Measurements from ENCODE around the gene MYH8.

MYH8 gene

DNA sequence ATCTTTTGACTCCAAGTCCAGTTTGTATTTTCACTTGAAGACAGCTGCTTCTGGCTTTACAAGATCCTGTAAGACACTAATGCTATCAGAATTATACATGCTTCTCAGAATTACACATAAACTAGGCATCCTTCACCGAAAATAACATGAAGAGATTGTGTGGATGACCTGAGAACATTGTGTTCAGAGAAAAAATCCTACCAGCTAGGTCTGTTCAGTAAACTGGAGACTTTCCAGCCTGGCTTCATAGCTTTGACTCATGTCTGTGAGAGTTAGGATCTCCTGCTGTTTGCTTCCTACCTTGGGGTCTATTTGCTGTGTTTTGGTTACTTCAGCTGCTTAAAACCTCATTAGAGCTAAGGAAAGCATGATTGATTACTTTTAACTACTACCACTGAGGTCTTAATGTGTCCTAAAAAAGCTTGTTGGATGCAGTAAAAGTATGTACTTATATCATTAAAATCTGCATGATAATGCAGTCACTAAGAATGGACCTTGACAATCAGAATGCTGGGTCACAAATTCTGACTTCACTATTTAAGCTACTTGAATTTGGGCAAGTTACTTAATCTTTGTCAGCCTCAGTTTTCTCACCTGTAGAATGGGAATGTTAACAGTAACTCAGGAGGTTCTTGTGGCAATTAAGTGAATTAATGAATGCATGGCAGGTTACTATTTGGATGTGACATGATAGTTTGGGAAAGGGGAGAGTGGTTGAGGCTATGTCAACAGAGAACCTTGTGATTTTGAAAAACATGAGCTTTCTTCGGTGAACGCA is 40.9 kb downstream of the MYH8 start:
- DNase-seq = no peak

DNA sequence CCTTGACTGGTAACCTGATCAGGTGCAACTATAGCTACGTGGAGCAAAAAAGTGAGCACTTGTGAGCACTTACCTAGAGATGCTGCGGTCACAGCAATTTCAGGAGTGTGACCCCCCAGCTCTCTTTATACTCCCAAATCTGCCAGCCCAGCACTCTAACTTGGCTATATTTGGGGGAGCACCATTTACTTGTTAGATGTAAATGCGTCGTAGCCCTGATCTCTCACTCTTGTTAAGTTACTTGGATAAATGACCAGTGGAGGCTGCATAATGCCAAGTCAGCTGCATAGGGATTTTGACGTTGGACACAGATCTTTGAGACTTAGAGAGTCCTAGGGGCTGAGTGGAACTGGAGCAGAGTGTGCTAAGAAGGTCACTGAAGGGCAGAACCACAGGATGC is 48.8 kb downstream of the MYH8 start, which contains the start of gene MYH13:
MYH13 (minus strand) TSS at position 101 of the 400 bp plus-strand sequence. CDS start 8,476 bp downstream, outside the sequence.
- no peak for DNase-seq

DNA sequence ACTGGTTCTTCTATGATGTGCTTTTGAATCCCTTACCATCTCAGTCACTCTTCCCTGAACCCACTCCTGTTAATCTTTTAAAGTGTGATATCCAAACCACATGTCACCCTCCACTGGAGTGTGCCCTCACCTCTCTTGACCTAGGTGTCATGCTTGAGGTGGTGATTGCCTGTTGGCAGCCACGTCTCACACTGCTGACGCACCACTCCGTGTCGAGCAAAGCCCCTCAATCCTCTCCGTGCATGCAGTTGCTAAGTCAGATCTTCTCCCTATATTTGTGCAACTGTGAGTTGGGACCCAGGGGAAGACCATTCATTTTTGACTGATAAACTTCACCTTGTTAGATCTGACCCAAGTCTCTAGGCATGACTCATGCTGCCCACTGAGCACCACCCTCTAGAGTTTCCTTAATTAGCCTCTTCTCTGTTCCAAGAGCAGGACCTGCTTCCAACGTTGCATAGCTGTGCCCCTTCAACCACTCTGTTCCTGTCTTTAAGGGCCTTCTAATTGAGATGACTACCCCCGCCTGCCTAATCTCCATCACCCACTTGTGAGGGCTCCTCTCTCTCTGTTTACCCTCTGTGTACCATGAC is 51.6 kb downstream of the MYH8 start:
- no peak for DNase-seq

DNA sequence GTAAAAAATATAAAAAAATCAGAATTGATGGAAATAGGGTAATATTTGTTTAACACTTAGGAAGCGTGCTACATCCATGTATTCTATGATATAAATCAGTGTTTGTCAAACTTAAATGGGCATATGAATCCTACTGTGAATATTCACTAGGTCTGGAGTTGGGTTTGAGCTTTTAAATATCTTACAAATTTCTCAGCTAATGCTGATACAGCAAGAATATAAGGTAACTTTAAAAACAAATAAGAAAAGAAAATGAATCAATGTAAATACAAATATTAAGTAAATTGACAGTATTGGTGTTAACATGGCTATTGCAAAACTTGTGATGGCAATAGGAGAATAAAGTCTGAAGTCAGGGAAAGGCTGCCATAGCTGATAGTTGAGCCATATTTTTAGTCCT is 52.5 kb downstream of the MYH8 start:
- no peak for DNase-seq

DNA sequence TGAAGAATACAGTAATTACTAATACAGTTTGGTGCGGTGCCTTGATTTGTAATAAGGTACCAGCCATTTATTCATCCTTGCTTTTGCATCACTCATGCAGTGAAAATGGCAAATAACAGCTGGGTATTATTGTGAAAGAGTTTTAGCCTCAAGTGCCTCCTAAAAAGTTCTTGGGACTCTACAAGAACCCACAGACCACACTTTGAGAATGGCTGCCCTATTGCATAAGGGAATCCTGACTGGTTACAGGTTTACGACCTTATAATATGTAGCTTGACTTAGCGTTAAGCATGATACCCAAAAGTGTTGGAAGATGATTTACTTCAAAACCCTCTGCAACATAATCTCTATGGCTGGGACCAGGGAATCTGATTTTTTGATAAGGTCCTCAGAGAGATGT is 53.2 kb downstream of the MYH8 start:
- DNase-seq = no peak

DNA sequence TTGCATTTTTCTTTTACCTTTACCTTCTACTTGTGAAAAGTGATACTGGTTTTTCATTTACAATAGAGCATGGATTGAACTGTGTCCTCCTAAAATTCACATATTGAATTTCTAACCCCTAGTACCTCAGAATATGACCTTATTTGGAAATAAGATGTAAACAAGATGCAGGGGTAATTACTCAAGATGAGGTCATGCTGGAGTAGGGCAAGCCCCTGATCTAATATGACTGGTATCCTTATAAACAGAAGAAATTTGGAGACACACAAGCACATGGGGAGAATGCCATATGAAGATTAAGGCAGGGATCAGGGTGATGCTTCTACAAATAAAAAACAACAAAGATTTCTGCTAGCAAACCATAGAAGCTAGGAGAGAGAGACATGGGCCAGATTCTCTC is 61.2 kb downstream of the MYH8 start:
- no peak for DNase-seq

DNA sequence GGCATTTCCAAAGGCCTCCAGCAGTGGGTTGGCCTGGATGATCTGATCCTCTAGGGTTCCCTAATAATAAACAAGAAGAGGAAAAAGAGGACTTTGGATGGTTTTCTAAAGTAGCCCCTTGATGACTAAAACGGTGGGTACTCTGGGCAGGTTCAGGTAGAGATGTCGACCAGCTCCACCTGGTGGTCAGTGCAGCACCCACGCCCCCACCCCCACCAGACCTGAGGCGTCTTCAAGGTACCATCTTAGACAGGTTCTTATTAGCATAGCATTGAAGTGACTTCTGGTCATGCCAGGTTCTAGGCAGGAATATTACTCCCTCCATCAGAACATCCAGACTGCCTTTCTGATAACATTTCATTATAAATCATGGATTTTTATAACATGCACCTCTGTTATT is 64.0 kb downstream of the MYH8 start:
- peak; percentile 11 for DNase-seq

DNA sequence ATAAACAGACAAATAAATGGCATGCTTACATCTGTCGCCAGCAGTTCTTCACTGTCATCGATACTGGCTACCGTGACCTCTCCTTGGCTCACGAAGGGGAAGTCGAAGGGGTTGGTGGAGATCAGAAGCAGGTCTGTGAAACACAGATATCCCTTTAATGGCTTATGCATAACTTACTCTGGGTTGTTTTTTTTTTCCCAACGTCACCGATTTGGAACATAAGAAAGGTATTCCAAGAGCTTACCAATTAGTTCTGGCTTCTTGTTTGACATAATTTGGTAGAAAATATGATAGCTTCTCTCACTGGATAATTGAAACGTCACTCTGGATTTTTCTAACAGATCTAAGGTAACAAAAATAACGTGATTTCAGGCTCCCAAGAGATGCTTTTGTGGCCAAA is 67.1 kb downstream of the MYH8 start:
- no peak for DNase-seq

DNA sequence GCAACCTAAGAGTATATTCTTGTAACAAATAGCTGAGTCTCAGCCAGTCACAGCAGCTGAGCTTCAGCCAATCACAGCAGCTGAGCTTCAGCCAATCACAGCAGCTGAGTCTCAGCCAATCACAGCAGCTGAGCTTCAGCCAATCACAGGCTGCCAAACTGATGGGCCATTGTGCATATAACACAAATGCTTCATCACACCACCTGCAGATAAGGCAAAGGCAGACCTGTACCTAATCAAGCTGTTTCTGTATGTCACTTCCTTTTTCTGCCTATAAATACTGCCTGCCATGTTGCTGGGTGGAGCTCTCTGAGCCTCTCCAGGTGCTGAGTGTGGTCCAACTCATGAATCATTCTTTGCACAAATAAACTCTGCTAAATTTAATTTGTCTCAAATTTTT is 68.9 kb downstream of the MYH8 start:
- no peak for DNase-seq

DNA sequence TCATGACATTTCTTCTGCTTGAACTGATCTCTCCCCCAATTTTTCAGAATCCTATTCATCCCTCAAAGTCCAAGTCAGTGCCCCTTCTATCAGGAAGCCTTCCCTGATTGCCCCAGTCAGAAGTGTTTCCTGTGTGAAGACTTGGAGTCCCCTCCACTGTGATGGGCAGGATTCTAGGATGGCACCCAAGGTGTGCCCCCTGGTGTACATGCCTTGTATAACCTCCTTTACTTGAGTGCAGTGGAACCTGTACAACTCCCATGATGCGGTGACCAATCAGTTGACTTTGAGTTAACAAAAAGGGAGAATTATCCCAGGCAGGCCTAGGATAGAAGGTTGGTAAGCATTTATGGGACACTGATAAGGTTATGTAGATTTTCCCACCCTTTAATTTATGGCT is 72.3 kb downstream of the MYH8 start:
- DNase-seq = no peak

DNA sequence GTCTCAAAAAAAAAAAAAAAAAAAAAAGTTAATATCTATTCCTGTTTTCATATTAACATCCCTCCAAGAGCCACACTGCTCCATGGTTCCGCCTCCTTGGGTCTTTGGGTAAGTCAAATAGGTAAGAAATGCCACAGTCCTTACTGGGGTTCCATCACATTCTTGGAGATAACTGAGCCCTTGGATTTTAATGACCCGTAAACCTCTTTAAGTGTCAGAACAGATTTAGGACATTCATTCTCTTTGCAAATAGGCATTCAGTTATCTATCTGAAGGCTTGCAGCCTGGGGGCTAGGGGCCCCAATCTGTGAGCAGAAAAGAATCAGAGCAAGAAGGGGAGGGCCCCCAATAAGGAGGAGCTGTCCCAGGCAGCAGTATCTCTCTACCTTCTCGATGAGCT is 76.9 kb downstream of the MYH8 start:
- no peak for DNase-seq

Data from CD4-positive, alpha-beta T cell treated with Interleukin-4 for 4 hours (primary cell).